NCI-H2227 (cell line): ENCODE data around the gene IKZF4.

Source experiments
- DNase-seq: peaks from one replicate; lab custom pipeline; 2025; ENCODE audit not compliant: unreplicated experiment; lab: John Stamatoyannopoulos, UW

The IKZF4 gene

GRCh38 chr12:56081393-56082347, 60.8 kb downstream of the IKZF4 start:
- no peak for DNase-seq

- DNase-seq: no peak
Measured at GRCh38 chr12:56082382-56082781, 61.5 kb downstream of the IKZF4 start.

GRCh38 chr12:56082967-56083366, 62.1 kb downstream of the IKZF4 start:
- no peak for DNase-seq

- no peak for DNase-seq
Measured at GRCh38 chr12:56084958-56085543, 64.2 kb downstream of the IKZF4 start.

- DNase-seq: no peak
Measured at GRCh38 chr12:56086096-56086495, 65.3 kb downstream of the IKZF4 start.

GRCh38 chr12:56086608-56087007, 65.8 kb downstream of the IKZF4 start:
- DNase-seq: no peak

GRCh38 chr12:56087220-56087619, 66.4 kb downstream of the IKZF4 start:
- DNase-seq: no peak
